VCaP (cell line): ENCODE measurements around the gene C1QL3.

ENCODE experiments used
- H3K27ac ChIP-seq: fragments of 450-650 bp; 2 replicates; pipeline ENCODE4 v1.5.1; 2017
- CTCF ChIP-seq: fragments of 450-650 bp; conservative IDR thresholded peaks from 2 replicates; pipeline ENCODE4 v1.5.1; 2017; ENCODE audit warnings: mild to moderate bottlenecking, moderate library complexity

Gene C1QL3

DNA sequence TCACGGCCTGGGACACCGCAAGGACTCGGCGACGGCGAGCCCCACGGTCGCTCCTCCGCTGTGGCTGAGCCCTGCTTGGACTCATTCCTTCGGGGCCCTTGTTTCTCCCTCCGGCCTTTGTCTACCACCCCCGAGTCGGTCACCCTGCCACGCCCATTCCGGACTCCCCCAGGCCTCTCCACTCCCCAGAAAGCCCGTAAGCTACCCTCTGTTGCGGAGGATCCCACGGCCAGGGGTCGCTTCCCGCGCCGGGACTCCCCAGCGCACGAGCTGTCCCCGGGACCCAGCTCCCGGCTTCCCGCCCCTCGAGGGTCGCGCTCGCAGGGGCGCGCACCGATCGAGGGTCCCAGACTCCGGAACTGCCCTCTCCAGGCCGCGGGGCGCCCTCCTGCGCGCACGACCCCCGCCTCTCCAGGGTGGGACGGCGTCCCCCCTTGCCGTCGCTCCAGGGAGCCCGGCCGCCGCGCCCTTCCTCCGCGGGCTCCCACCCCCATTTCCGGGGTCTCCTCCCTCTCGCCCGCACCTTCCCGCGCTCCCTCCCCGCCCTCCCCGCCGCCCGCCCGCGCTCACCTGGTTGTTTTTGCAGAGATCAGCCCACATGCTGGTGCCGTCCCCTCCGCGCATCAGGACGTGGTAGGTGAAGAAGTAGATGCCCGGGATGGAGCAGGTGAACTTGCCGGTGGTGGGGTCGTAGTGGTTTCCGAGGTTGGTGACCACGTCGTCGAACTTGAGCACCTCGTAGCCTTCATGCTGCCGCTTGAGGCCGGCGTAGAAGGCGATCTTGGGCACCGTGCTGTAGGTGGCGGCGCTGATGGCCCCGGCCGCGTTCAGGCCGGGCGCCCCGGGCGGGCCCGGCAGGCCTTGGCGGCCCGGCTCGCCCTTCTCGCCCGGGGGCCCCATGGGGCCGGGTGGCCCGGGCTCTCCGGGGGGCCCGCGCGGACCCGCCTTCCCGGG is 1.5 kb downstream of the C1QL3 start:
- no peak overlapping the region for H3K27ac ChIP-seq
- no peak for TF ChIP-seq CTCF

DNA sequence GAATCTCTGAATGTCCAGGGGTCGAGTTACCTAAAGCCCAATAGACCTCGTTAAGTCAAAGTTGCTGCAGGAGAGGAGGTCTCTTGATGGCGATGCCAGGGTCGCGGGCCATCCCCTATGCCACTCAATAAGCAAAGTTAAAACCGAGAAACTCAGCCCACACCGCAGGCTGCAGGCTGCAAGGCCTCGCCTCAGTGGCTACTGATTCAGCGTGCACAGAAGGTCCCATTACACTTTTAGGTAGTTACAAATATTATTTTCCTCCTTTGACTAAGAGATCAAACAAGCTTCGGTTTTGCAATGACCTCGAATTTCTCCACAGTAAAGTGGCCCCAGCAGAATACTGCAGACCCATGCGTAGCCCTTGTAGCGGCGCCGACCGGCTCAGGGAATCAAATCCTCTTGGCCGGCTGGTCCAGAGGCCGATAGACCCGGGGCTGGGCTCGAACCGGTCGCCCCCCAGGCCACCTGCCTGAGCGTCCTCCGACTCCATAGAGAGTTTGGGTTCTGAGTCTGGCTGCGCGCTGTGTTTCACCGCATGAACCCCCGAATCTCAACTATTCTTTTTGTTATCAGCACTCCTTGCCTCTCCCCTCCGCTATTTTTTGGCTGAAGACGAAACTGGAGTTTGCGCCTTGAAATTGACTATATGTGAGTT is 2.3 kb downstream of the C1QL3 start:
- no peak for TF ChIP-seq CTCF
- H3K27ac ChIP-seq, result no peak overlapping the region

DNA sequence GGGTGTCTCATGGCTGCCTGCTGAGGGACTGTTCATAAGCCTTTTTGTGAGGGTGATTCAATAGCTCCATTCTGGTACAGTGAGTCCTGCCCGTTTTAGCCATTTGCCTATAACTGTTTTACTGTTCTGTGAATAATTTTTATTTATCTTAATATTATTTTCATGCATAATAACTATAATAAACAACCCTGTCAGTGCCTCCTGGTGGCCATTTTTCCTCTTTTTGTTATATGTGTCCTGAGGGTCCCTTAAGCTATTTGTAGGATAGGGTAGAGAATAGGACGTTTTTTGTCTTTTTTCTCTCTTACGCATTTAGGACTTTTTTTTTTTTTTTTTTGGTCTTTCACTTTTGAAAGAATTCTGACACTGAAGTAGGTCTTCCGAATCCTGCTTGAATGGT is 2.9 kb downstream of the C1QL3 start:
- 0 out of 2 replicates have a peak, but pooled peaks have one; percentile 15 for TF ChIP-seq CTCF

GRCh38 chr10:16510843-16511242 is 10.8 kb downstream of the C1QL3 start:
- TF ChIP-seq CTCF, result no peak
- no peak overlapping the region for H3K27ac ChIP-seq

More for the DNA sequence above, 2.9 kb downstream of the C1QL3 start:
- no peak overlapping the region for H3K27ac ChIP-seq

- TF ChIP-seq CTCF, result no peak
Measured at GRCh38 chr10:16509996-16510395, 11.7 kb downstream of the C1QL3 start.

GRCh38 chr10:16505161-16505560 is 16.5 kb downstream of the C1QL3 start:
- H3K27ac ChIP-seq, result no peak overlapping the region
- TF ChIP-seq CTCF, result no peak

More at GRCh38 chr10:16509996-16510395, 11.7 kb downstream of the C1QL3 start:
- no peak overlapping the region for H3K27ac ChIP-seq

DNA sequence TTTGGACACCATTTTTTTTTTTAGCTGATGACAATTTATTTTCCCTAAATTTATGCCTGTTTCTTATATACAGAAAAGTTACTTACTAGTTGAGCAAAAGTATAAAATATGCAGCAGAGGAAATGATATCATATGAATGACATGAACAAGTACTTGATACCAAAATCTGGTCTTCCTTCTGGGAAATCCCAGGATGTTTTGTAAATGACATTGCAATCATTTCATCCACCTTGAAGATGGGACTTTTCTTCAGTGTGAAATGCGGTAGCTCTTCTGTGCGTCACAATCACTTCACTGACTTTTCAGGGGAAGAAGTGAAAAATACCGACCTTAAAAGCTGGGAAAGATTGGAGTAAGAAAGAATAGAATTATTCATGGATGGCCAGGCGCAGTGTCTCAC is 23.8 kb downstream of the C1QL3 start:
- TF ChIP-seq CTCF, result no peak
- H3K27ac ChIP-seq, result no peak overlapping the region
